GM12873 (cell line): ENCODE results near the gene EVI2A.

Source experiments
- TF ChIP-seq, protein P1 (sequence below): IDR thresholded peaks from 2 replicates; pipeline ENCODE4 v1.5.1; 2012; ENCODE audit warnings: low read depth, mild to moderate bottlenecking, moderate library complexity, low read length, control low read depth; ENCODE audit not compliant: insufficient read depth; ENCODE audit errors: missing control alignments

The EVI2A gene

DNA sequence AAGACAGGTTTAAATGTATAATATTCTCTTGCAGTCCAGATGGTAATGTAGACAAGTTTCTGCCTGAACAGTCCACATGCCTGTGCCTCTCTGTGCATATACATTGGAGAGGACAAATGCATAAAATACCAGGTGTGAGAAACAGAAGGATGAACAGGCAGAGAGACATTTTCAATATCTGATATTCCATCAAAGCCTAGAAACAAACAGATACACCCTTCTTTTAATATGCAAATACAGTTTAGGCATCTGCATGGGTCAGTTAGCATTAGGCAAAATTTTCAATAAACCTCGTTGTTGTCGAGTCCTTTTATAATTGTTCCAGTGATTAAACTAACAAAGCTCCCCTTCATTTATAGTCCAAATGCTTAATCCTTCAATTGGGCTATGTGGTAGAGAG lies 25.3 kb downstream of the EVI2A start:
- TF ChIP-seq, protein P1, sequence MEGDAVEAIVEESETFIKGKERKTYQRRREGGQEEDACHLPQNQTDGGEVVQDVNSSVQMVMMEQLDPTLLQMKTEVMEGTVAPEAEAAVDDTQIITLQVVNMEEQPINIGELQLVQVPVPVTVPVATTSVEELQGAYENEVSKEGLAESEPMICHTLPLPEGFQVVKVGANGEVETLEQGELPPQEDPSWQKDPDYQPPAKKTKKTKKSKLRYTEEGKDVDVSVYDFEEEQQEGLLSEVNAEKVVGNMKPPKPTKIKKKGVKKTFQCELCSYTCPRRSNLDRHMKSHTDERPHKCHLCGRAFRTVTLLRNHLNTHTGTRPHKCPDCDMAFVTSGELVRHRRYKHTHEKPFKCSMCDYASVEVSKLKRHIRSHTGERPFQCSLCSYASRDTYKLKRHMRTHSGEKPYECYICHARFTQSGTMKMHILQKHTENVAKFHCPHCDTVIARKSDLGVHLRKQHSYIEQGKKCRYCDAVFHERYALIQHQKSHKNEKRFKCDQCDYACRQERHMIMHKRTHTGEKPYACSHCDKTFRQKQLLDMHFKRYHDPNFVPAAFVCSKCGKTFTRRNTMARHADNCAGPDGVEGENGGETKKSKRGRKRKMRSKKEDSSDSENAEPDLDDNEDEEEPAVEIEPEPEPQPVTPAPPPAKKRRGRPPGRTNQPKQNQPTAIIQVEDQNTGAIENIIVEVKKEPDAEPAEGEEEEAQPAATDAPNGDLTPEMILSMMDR, result no peak

GRCh38 chr17:31295489-31295871 lies 25.9 kb downstream of the EVI2A start:
- TF ChIP-seq, protein P1, result no peak

- TF ChIP-seq, protein P1, result no peak
Measured at GRCh38 chr17:31294820-31295488, 26.5 kb downstream of the EVI2A start.

GRCh38 chr17:31294231-31294630 lies 27.2 kb downstream of the EVI2A start:
- TF ChIP-seq, protein P1, result no peak

DNA sequence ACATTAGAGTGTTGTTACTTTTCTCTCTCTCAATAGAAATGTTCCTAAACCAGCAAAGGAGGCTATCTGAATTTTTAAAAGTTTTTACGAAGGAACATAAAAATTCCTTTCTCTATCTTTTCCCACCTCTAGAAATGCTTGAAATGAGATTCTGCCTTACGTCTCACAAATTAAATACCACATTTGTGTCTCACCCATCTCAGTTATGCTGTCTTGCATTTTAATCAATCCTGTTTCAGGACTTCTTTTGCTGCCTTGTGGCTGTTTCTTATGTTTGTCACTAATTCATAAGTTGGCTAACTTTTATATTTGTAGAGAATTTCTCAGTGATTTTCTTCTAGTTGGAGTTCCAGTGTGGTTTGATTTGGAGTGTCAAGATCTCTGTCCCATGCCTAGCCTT lies 27.8 kb downstream of the EVI2A start:
- TF ChIP-seq, protein P1, result no peak

DNA sequence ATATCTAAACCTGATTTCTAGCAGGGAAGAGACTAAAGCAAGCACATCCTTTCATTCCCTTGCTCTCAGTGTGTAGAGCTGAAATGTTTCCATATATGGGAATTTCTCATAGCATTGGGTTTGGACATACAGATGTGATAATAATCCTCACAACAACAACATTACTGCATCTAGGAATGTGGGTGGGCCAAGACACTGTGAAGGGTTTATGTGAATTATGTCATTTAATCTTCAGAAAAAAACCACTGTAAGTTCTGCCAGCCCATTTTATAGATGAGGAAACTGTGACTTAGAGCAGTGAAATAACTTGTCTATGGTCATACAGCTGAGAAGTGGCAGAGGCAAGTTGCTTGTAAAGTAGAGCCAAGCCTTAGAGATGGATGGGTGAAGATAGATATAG lies 29.6 kb downstream of the EVI2A start:
- TF ChIP-seq, protein P1, result no peak

DNA sequence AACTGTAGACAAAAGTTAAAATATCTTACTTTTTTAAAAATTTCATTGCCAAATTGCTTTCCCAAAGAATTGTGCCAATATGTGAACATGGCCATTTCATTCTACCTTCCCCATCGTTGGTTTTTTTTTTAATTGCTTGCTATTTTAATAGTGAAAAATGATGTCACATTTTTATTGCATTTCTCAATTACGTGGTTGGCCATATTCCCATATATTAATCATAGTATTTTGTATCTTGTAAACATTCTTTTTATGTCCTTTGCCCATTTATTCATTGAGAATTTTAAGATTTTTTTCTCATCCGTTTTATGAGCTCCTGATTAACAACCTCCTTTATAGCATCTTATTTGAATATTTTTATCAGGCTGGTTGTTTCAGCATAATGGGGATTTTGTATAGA lies 31.6 kb downstream of the EVI2A start:
- TF ChIP-seq, protein P1, result no peak
